MM.1S (cell line): ENCODE results near the gene CIAO1.

ENCODE experiments used
- EZH2 ChIP-seq: fragments of 300-600 bp; sonication (generic); optimal IDR thresholded peaks from 2 replicates; pipeline ENCODE3; 2017; ENCODE audit warnings: low read depth, mild to moderate bottlenecking, antibody characterized with exemption, low read length, mixed read lengths
- TF ChIP-seq, protein P1 (sequence below): fragments of 300-600 bp; sonication (generic); IDR thresholded peaks from 2 replicates; pipeline ENCODE4 v1.5.1; 2016; ENCODE audit warnings: antibody characterized with exemption, low read length, mixed read lengths

GRCh38 chr2:96254571-96254970, 11.5 kb upstream of the CIAO1 start:
- TF ChIP-seq, protein P1, sequence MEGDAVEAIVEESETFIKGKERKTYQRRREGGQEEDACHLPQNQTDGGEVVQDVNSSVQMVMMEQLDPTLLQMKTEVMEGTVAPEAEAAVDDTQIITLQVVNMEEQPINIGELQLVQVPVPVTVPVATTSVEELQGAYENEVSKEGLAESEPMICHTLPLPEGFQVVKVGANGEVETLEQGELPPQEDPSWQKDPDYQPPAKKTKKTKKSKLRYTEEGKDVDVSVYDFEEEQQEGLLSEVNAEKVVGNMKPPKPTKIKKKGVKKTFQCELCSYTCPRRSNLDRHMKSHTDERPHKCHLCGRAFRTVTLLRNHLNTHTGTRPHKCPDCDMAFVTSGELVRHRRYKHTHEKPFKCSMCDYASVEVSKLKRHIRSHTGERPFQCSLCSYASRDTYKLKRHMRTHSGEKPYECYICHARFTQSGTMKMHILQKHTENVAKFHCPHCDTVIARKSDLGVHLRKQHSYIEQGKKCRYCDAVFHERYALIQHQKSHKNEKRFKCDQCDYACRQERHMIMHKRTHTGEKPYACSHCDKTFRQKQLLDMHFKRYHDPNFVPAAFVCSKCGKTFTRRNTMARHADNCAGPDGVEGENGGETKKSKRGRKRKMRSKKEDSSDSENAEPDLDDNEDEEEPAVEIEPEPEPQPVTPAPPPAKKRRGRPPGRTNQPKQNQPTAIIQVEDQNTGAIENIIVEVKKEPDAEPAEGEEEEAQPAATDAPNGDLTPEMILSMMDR: no peak
- TF ChIP-seq EZH2: no peak
